GM18517 (cell line): ENCODE results near the gene SRMS.

ENCODE experiments used
- ATAC-seq: cut with Tn5 transposase; IDR thresholded peaks from one replicate; pipeline ENCODE4 v1.9.1; 2021; ENCODE audit warnings: mild to moderate bottlenecking, moderate library complexity; ENCODE audit not compliant: unreplicated experiment

SRMS gene

DNA sequence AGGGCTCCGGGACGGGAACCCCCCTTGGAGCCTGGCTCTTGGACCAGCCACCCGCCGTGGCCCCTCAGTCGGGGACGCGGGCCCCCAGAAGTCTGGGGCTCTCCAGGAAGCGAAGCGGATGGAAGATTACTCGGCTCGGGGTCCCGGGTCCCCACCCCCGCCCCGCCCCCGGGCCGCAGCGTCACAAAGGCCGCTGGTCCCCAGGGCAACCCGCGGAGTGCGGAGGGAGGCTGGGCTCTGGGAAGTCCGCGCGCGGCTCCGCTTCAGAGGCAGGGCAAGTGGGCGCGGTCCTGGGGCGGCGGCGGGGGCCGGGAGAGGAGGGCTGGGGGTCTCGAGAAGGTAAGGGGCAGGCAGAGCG is 6.4 kb upstream of the SRMS start, which contains the start of gene FNDC11:
Gene FNDC11 (plus strand): TSS at position 227 of the 358 bp plus-strand sequence. CDS start 1,505 bp downstream, outside the sequence.
- no peak for ATAC-seq

DNA sequence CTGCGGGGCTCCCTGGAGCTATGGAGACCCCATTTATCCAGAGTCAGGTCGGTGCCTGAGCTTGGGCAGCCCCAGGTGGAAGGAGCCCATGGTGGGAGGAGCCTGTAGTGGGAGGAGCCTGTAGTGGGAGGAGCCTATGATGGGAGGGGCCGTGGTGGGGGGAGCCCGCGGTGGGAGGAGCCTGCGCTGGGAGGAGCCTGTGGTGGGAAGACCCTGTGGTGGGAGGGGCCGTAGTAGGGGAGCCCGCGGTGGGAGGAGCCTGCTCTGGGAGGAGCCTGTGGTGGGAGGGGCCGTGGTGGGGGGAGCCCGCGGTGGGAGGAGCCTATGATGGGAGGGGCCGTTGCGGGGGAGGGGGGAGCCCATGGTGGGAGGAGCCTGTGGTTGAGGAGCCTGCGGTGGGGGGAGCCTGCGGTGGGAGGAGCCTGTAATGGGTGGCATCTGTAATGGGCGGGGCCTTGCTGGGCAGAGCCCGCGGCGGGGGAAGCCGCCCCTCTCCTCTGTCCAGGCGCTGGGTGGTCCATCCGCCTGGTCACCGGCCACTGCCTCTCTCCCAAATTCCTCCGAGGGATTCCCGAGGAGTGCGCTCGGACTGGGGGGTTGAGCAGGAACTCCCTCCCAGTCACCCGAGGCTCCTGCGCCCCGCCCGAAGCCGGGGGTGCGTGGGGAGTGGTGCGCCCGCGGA is 5.8 kb upstream of the SRMS start:
- ATAC-seq = no peak

DNA sequence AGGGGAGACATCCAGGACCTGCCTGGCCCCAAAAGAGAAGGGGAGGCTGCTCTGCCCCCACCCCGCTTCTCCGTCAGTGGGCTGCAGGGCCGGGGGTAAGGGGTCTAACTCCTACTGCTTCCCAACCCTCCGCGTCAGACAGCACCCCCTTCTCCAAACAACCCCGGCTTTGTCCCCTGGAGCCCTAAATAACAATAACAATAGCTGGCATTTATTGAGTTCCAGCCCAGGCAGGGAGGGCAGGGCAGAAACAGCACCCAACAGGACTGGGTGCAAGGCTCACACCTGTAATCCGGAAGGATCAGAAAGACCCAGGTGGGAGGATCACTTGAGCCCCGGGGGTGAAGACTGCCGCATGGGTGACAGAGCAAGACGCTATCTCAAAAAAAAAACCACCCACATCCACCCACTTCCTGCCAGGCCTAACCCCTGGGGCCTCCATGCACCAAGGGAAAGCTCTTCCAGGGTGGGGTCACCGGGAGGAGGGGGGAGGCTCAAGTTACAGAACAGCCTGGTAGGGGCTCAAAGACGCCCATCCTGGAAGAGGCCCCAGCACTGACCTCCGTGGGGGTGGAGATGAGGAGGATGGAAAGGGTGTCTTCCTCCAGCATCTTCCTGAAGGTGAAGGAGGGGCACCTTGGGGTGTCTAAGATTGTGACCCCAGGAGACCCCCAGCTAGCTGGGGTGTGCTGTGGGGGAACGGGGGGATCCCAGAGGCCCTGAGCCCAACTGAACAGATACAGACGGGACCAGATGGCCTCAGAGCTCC is 5.1 kb upstream of the SRMS start:
- ATAC-seq = no peak

GRCh38 chr20:63551068-63551467 is 3.5 kb upstream of the SRMS start:
- no peak for ATAC-seq

GRCh38 chr20:63549679-63550282 is 2.2 kb upstream of the SRMS start:
- no peak for ATAC-seq

DNA sequence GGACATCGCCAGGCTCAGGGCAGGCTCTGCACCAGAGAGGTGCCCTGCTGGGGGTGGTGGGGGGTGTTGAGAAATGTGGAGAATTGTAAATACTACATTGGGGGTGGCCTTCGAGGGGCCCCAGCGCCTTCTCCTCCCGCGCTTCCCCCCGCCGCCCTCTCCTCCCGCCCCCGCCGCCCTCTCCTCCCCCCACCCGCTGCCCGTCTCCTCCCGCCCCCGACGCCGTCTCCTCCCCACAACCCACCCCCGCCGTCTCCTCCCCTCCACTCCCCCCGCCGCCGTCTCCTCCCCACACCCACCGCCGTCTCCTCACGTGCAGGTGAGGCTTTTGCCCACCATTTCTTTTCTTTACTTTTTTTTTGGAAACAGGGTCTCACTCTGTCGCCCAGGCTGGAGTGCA is 1.5 kb upstream of the SRMS start:
- ATAC-seq = no peak

- ATAC-seq = no peak
Observed at GRCh38 chr20:63548542-63548941, 993 bp upstream of the SRMS start.

- ATAC-seq = no peak
Observed at GRCh38 chr20:63546956-63547724, 409 bp downstream of the SRMS start.

DNA sequence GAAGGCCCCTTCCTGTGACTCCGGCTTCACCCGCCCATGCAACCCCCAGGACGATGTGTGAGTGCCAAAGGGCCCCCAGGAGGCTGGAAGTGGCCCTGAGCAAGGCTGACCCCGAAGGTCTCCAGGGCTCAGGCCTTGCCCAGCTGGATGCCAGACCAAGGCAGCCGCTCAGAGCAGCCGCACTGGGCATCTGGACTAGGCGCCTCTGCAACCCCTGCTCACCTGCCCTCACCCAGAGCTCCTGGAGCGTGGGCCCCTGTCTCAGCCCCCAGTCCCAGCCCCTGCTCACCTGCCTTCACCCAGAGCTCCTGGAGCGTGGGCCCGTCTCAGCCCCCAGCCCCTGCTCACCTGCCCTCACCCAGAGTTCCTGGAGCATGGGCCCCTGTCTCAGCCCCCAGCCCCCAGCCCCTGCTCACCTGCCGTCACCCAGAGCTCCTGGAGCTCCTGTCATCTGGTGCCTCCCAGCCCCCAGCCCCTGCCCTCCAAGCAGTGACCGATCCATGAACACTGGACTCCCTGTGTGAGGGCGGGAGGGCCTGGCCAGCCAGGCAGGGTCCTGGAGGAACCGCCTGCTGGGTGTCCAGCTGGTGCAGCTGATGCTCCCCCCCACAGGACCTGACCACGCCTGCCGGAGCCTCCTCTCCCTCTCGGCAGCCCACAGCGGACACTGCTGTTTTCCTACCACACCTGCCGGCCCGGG is 1.1 kb downstream of the SRMS start:
- no peak for ATAC-seq

GRCh38 chr20:63545814-63546213 is 1.7 kb downstream of the SRMS start:
- ATAC-seq = no peak

GRCh38 chr20:63544958-63545516 is 2.5 kb downstream of the SRMS start:
- no peak for ATAC-seq

DNA sequence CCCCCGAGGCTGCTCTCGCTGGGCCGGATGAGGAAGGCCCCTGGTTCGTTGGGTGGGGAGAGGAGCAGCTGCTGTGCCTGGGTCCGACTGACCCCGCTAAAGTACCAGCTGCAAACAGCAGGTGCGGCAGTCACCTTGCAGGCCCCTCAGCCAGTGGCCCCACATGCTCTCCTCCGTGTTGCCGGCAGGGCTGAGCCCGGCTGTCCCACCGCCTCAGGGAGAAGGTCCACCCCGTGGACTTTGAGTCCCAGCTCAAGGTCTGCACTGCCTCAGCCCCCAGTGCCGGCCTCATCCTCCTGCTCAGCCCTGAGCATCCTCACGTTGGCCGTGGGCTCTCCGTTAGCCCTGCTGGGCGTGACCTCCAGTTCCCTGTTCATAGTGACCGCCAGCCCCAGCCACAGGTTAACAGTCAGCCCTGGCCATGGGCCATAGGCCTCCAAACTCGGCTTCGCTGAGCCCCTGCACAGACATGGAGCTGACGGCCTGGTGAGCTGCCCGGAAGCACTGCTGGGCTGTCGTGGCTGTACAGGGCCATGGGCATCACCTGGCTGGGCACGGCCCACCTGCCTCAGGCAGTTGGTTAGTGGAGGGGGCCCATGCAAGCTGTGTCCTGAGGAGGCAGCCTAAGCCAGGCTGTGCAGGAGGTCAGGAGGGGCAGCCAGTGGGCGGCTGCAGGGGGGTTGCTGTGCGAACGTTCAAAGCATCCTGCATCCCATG is 3.1 kb downstream of the SRMS start:
- ATAC-seq = no peak

GRCh38 chr20:63543733-63544132 is 3.8 kb downstream of the SRMS start:
- ATAC-seq = no peak

- ATAC-seq = no peak
Observed at GRCh38 chr20:63543131-63543530, 4.4 kb downstream of the SRMS start.

- ATAC-seq = no peak
Observed at GRCh38 chr20:63542696-63543095, 4.9 kb downstream of the SRMS start.

DNA sequence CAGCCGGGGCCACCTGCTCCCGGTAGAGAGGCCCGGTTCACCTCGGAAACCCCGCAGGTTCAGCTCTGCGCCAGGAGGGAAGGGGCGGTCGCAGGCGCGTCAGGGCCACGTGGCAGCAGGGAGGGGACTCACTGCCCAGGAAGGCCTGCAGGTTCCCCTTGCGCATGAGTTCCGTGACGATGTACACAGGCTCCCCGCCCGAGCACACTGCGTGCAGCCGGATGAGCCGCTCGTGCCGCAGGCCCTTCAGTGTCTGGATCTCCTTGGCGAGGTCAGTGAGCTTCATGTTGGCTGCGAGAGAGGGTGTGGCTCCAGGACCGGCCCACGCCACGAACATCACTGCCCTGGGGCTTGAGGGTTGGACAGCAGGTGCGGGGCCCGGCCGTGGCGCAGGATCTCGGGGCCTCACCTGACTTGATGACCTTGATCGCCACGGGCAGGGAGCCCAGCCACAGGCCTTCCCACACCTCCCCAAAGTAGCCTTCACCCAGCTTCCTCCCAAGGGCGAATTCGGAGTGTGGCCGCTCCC is 5.5 kb downstream of the SRMS start:
- no peak for ATAC-seq

- ATAC-seq = no peak
Observed at GRCh38 chr20:63541371-63541770, 6.2 kb downstream of the SRMS start.

GRCh38 chr20:63540417-63541186 is 6.9 kb downstream of the SRMS start:
- ATAC-seq = no peak
